GM18520 (cell line): ENCODE measurements around the gene CAMSAP2.
"Not testable (repeated sequence)": the region's sequence is repeated elsewhere in the genome, so short reads cannot be mapped to it uniquely, and the experiment has no call there.

ENCODE experiments used
- ATAC-seq: cut with Tn5 transposase; IDR thresholded peaks from one replicate; pipeline ENCODE4 v1.9.1; 2021; ENCODE audit not compliant: unreplicated experiment

The CAMSAP2 gene

DNA sequence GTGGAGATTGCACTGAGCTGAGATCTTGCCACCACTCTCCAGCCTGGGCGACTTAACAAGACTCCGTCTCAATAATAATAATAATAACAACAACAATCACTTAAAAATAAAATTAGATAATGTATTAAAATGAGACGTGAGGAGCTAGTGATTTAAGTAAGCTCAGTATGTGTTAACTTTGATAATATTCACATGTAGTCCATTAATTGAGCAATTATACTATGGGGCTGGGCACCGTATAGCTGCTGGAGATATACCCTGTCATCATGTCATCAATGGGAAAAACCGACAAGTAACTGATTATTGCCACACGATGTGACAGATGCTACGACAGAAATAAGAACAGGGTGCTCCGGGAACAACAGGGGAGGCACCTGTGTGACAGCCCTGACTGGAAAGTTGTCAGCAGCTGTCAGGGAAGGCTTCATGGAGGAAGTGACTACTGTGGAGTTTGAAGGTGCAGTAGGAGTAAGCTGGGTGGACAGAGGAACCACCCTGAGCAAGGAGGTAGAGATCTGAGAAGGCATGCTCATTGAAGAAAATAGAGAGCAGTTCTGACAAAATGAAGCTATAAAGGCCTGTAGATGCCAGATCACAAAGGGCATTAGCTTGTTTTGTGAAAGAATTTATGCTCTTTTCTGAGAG is 924 bp upstream of the CAMSAP2 start:
- no peak for ATAC-seq

DNA sequence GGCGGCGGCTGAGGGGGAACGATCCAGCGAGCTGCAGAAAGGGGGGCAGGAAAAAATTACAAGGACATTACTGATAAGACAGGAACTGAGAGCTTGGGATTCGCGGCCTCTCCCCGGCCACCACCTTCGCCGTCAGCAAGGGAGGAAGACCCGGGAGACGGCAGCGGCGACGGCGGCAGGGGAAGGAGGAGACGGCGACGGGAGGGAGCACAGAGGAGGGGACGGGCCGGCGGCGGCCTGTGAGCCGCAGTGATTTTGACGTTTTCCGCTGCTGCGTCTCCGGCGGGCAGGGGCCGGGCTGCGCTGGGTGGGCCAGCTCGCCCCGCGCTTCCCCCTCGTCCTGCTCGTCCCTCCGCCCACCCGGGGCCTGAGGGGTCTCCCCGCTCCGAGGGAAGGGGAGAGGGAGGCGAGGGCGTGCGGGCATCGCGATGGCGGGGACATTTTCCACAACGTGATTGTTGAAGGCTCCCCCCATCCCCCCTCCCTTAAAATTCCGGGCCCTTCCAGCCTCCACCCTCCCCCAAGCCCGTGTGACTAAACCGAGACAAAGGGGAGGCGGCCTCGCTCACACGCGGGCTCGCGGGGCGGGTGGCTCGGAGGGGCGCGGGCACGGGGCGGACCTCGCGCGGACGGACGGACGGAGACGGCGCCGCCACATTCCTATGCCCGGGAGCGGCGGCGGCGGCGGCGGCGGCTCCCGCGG is 407 bp downstream of the CAMSAP2 start:
- peak; percentile 27 for ATAC-seq

GRCh38 chr1:200739702-200740570 is 1.2 kb downstream of the CAMSAP2 start:
- ATAC-seq = no peak

DNA sequence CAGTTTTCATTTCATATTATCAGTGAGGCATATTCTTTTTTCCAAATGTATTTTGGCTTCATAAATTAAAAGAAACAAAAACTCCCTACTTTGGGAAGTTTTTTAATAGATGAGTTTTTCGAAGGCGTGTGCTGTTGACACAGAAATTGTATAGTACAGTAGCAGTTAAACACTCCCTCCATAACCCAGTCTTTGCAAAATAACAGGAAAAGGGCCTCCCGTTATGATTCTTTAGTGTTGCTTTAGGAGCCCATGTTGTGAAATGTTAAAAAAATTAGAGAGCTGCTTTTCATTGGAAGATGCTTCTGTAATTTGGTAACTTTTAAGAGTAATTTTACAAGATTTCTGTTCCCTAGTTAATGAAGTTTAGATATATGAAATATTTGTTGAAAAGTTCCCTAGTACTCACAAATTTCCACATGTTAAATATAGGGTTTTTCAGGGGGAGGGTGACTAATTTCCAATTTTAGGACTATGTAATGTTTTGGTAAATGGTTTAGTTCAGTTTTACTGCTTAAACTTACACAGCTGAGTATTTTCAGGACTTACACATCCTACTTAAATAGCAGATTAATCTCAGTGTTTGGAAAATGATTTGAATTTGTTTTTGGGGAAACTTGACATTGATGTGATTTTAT is 2.0 kb downstream of the CAMSAP2 start:
- ATAC-seq = no peak

- ATAC-seq = no peak
Measured at GRCh38 chr1:200741551-200742207, 3.0 kb downstream of the CAMSAP2 start.

- ATAC-seq = no peak
Measured at GRCh38 chr1:200744143-200744542, 5.5 kb downstream of the CAMSAP2 start.

DNA sequence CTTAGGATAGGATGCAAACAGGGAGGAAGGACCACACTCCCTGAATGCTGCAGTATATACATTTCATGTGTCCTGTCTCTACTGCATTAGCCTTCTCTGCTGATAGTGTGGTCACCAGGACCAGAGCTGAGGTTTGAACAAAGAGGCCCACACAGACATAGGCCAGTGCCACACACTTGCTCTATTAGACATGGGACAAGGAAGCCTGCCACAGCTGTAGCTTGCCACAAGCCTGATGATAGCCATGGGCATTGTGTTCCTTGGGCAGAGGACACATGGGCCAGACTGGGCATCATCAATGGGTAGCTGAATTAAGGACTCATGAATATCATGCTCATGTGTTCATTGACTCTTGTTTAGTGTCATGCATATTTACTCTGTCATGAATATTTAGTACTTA is 10.4 kb downstream of the CAMSAP2 start:
- no peak for ATAC-seq

DNA sequence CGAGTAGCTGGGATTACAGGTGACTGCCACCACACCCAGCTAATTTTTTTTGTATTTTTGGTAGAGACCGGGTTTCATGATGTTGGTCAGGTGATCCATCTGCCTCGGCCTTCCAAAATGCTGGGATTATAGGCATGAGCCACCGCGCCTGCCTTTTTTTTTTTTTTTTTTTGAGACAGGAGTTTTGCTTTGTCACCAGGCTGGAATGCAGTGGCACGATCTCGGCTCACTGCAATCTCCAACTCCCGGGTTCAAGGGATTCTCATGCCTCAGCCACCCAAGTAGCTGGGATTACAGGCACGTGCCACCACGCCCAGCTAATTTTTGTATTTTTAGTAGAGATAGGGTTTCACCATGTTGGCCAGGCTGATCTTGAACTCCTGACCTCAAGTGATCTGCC is 12.1 kb downstream of the CAMSAP2 start:
- not testable (repeated sequence) for ATAC-seq

DNA sequence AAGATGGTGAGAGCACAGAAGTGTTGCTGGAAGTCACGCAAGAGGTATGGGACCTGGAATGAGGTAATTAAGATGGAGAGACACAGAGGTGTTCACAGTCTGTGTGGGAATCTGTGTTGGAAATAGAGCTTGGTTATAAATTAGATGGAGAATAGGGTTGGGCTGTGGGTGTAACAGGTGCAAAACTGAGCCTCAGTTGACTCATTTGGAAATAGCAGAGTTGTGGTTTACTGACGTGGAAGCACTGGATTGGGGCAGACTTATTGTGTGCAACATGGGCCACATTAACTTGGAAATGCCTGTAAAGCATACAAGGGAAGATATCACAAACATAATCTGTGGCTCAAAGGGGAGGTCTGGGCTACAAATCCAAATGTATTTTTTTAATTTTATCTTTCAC is 13.0 kb downstream of the CAMSAP2 start:
- no peak for ATAC-seq

GRCh38 chr1:200753650-200754198 is 15.0 kb downstream of the CAMSAP2 start:
- no peak for ATAC-seq

- no peak for ATAC-seq
Measured at GRCh38 chr1:200755456-200755855, 16.8 kb downstream of the CAMSAP2 start.

DNA sequence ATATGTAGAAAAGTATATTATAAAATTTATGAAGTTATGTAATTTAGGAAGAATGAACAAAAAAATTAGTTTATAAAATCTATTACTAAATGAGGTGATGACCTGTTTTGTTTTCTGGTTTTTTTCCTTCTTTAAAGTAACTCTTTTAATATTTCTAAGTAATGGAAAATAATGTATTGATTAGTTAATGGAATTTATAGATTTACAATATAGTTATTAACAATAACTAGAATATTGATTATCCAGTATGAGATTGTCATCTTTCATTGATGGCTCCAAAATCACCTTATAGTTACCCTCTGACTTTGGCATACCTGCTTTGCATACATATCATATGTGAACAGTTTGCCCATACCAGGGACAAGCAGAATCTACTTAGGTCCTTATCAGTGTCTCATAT is 23.4 kb downstream of the CAMSAP2 start:
- no peak for ATAC-seq

GRCh38 chr1:200767321-200767720 is 28.6 kb downstream of the CAMSAP2 start:
- ATAC-seq = no peak

GRCh38 chr1:200771625-200772555 is 33.2 kb downstream of the CAMSAP2 start:
- no peak for ATAC-seq

DNA sequence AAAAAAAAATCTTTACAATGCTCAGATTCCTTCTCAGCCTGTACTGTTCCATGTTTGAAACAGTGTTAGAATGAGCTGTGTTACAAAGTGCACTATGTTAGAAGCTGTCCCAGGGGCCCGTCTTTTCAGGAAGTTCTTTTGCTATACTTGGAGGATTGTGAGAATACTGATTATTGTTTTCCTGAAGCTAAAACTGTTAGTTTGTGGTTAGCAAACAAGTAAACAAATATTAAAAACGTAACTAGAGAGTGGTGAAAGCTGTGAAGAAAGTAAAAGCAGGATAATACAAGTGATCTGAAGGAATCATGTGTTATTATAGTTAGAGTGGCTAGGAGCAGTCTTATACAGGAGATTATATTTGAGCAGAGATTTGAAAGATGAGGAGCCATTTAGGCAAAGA is 35.6 kb downstream of the CAMSAP2 start:
- no peak for ATAC-seq

GRCh38 chr1:200774735-200775444 is 36.2 kb downstream of the CAMSAP2 start:
- ATAC-seq = no peak

DNA sequence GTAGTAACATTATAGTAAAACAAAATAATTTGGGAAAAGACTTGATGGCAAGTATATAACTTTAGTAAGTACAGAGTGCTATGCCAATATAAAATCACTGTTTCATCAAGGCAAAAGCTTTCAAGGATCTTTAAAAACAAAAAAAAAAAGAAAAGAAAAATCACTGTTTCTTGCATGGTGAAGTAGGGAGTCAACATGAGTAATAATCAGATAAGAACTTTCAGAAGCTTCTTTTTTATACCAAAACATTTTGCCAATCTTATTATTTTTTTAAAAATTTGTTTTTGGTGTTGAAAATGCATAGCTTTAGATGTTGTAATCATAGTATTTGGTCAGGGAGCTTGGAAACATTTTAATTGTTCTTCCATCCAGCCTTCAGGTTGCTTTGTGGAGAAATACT is 37.2 kb downstream of the CAMSAP2 start:
- ATAC-seq = no peak

- ATAC-seq = no peak
Measured at GRCh38 chr1:200776949-200777348, 38.3 kb downstream of the CAMSAP2 start.

GRCh38 chr1:200778766-200779165 is 40.1 kb downstream of the CAMSAP2 start:
- no peak for ATAC-seq
